ENCODE measurements around the gene TOX3.

TOX3 gene

DNA sequence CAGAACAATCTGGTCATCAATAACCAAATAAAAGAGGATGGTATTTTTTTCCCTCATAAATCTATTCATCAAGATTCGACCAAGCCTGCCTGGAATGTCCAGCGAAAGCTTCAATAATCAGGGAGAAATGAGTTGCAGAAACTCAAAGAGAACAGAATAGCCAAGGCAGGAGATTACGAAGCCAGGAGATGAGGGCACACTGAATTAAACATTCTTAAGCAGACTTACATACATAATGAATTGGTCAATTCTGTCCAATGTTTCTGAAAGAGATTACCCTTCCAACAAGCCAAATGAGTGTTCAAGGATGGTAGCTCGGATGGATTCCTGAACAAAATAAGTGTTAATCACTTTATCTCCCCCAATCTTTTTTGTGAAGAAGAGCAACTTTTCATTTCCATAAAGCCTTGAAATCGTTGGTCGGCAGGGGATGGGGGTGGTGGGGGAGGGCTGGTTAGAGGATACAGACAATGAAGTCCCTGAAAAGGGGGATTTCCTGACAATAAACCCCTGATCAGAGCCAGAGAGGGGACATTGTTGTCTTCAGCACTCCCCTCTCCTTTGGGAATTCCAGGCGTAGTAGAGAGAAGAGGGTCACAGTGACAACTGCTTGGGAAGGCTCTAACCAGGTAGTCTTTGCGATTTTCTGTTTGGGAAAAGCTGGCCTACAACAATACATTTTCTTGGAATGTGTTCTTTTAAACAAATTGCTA, 20.7 kb downstream of the TOX3 start:
- TF ChIP-seq, protein P1, sequence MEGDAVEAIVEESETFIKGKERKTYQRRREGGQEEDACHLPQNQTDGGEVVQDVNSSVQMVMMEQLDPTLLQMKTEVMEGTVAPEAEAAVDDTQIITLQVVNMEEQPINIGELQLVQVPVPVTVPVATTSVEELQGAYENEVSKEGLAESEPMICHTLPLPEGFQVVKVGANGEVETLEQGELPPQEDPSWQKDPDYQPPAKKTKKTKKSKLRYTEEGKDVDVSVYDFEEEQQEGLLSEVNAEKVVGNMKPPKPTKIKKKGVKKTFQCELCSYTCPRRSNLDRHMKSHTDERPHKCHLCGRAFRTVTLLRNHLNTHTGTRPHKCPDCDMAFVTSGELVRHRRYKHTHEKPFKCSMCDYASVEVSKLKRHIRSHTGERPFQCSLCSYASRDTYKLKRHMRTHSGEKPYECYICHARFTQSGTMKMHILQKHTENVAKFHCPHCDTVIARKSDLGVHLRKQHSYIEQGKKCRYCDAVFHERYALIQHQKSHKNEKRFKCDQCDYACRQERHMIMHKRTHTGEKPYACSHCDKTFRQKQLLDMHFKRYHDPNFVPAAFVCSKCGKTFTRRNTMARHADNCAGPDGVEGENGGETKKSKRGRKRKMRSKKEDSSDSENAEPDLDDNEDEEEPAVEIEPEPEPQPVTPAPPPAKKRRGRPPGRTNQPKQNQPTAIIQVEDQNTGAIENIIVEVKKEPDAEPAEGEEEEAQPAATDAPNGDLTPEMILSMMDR (IDR thresholded peaks at IDR 0.05) = no peak

DNA sequence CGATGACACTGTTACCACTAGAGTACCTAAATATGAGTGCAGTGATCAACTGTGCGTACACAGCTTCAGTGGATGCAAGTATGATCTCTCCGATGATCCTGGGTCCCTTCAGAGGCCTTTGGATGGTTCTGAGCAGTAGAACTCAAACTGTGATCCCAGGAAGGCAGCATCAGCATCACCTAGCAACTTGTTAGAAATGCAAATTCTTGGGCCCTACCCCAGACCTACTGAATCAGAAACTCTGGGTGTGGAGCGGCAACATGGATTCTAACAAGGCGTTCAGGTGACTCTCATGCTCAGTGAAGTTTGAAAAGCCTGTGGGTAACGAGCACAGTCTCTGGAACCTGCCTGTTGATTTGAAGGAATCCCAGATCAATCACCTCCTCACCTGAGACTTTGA, 25.4 kb downstream of the TOX3 start:
- H3K27ac ChIP-seq = no peak overlapping the region
- no peaks in the 10 kb centered on the region for H3K36me3 ChIP-seq
- no peaks in the 10 kb centered on the region for H3K27me3 ChIP-seq
- no peaks in the 10 kb centered on the region for H3K9me3 ChIP-seq
- no peak overlapping the region for H3K4me3 ChIP-seq (ENCODE audit: low read depth in 1 of 2, low read length in 1 of 2)
- TF ChIP-seq, protein P1 (IDR thresholded peaks at IDR 0.05) = no peak
- H3K4me1 ChIP-seq (ENCODE audit: control insufficient read depth in 1 of 2, insufficient read depth in 1 of 2, low read depth in 1 of 2, low read length in 1 of 2) = no peaks in the 10 kb centered on the region

More for the DNA sequence above, 20.7 kb downstream of the TOX3 start:
- Histone ChIP-seq H3K4me3 (ENCODE audit: low read depth in 1 of 2, low read length in 1 of 2) (no peak overlapping the region), H3K27me3 (no peaks in the 10 kb centered on the region), H3K9me3 (no peaks in the 10 kb centered on the region), H3K4me1 (ENCODE audit: control insufficient read depth in 1 of 2, insufficient read depth in 1 of 2, low read depth in 1 of 2, low read length in 1 of 2) (no peaks in the 10 kb centered on the region), H3K27ac (no peak overlapping the region), H3K36me3 (no peaks in the 10 kb centered on the region)

DNA sequence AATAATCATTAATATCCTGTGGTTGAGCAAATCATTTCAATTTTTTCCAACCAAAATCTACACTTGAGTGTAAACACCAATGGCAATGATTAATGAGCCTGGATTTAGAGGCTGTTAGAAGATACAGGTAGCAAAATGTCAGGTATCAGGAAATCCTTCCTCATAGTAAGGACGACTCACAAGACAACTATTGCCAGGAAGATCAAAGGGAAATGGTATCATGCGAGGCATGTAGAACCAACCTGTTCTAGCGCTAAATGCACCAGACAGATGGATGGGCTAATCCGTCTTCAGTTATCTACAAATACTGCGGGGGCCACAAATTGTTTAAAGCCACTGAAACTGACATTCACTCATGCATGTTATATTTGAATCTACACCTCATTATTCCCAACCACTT, 28.1 kb downstream of the TOX3 start:
- TF ChIP-seq, protein P1 (IDR thresholded peaks at IDR 0.05) = no peak
- Histone ChIP-seq H3K9me3 (no peaks in the 10 kb centered on the region), H3K4me1 (ENCODE audit: control insufficient read depth in 1 of 2, insufficient read depth in 1 of 2, low read depth in 1 of 2, low read length in 1 of 2) (no peaks in the 10 kb centered on the region), H3K27ac (no peak overlapping the region), H3K36me3 (no peaks in the 10 kb centered on the region), H3K27me3 (no peaks in the 10 kb centered on the region), H3K4me3 (ENCODE audit: low read depth in 1 of 2, low read length in 1 of 2) (no peak overlapping the region)

DNA sequence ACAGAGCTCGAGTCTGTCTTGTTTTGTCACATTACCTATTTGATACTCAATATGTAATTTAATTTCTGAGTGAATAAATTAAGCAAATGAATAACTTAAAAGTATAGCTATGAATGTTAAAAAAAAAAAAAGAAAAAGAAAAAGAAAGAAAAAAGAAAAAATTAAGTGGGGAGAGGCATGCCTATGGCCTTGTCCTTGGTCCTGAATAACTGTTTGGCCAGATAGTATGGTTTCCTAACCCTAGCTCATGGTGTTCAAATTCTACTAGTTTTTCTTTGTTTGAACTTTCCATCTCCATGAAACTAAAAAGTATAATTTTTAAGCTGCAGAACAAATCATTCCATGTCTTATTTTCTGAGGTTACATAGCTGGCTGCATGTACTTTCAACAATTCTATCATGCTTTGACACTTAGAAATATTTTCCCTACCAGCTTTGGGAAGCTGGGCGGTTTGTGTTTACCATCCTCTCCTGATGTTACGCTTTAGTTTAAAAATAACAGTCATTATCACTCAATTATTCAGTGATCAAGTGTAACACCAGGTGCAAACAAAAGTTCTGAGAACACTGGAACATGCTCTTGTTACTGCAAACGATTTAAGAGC, 31.8 kb downstream of the TOX3 start:
- Histone ChIP-seq H3K4me1 (ENCODE audit: control insufficient read depth in 1 of 2, insufficient read depth in 1 of 2, low read depth in 1 of 2, low read length in 1 of 2) (no peaks in the 10 kb centered on the region), H3K4me3 (ENCODE audit: low read depth in 1 of 2, low read length in 1 of 2) (no peak overlapping the region), H3K27ac (no peak overlapping the region), H3K36me3 (no peaks in the 10 kb centered on the region), H3K27me3 (no peaks in the 10 kb centered on the region), H3K9me3 (no peaks in the 10 kb centered on the region)
- TF ChIP-seq, protein P1 (IDR thresholded peaks at IDR 0.05) = no peak

DNA sequence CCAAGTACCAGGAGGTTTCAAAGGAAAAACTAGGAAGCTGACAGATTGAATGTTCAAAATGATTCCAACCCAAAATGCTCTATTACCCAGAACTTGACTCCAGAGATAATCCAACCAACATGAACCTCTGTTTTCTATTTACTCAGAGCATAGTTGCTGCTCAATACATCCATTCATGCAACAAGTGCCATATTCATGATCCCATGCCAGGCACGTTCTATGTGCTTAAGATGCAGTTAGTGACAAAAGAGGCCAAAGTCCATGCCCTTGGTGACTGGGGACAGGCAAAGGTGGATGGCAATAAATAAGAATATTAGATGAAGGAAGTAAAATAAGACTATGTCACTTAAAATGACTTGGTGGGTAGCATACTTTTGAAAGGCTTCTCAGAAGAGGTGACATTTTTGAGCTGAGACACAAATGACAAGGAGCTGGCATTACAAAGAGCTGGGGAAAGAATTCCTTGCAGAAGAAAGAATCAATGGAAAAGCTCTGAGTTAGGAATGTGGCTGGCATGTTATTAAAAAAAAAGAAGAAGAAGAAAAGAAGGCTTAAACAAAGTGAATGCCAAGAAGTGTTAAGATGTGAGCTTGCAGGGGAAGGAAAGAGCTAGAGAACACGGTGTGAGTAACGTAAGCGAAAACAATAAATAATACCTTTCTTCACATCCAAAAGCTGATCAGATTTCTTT, 34.5 kb downstream of the TOX3 start:
- Histone ChIP-seq H3K36me3 (no peaks in the 10 kb centered on the region), H3K9me3 (no peaks in the 10 kb centered on the region), H3K4me3 (ENCODE audit: low read depth in 1 of 2, low read length in 1 of 2) (no peak overlapping the region), H3K27ac (no peak overlapping the region), H3K27me3 (no peaks in the 10 kb centered on the region), H3K4me1 (ENCODE audit: control insufficient read depth in 1 of 2, insufficient read depth in 1 of 2, low read depth in 1 of 2, low read length in 1 of 2) (no peaks in the 10 kb centered on the region)
- TF ChIP-seq, protein P1 (IDR thresholded peaks at IDR 0.05) = no peak
